Panc1 (cell line): ENCODE results near the gene MEGF11. TPM values are rescaled to one million over a fixed set of nuclear protein-coding genes. Genes with fewer than 3 reads are reported as not detected.
A peak's percentile ranks its signal among the peaks of the same experiment; 100 is the strongest.

Experiments
- ATAC-seq: fragments of 200-7000 bp; cut with Tn5 transposase; 2 replicates; pipeline ENCODE4 v1.9.1; 2020; ENCODE audit warnings: mild to moderate bottlenecking, moderate library complexity
- BruUV-seq: library from RNA; stranded (reverse); fragments of 400-500 nt; replicated peaks from 2 replicates; lab custom pipeline; 2021; lab: Mats Ljungman, UMichigan
- CTCF ChIA-PET: fragments of 300-600 bp; sonication (Branson Sonifier 250); formaldehyde crosslinking; loops from one replicate; lab custom pipeline; 2022; ENCODE audit warnings: antibody characterized with exemption; lab: Charles Lee
- POLR2A ChIA-PET: fragments of 300-600 bp; sonication (Branson Sonifier 250); formaldehyde crosslinking; loops from one replicate; lab custom pipeline; 2022; ENCODE audit warnings: antibody characterized with exemption; lab: Charles Lee
- DNase-seq: peaks from one replicate; pipeline ENCODE4 v3.0.0-alpha.2; 2010; ENCODE audit warnings: low read depth, low spot score
- H3K27ac ChIP-seq: 2 replicates; pipeline ENCODE4 v1.5.1; 2011; ENCODE audit warnings: mild to moderate bottlenecking, low read length, inconsistent platforms
- H3K27me3 ChIP-seq: fragments of 200-500 bp; sonication (Bioruptor generic); 2 replicates; pipeline ENCODE4 v1.6.0; 2014; ENCODE audit warnings: low read length, inconsistent platforms; ENCODE audit not compliant: control insufficient read depth, insufficient read depth
- H3K36me3 ChIP-seq: fragments of 200-500 bp; sonication (Bioruptor generic); 2 replicates; pipeline ENCODE4 v1.5.1; 2014; ENCODE audit warnings: inconsistent platforms, mild to moderate bottlenecking, low read length, moderate library complexity; ENCODE audit not compliant: control insufficient read depth, insufficient read depth
- H3K4me1 ChIP-seq: 2 replicates; pipeline ENCODE4 v1.5.1; 2011; ENCODE audit warnings: inconsistent platforms, mild to moderate bottlenecking, low read length, moderate library complexity; ENCODE audit not compliant: control insufficient read depth, insufficient read depth
- H3K4me3 ChIP-seq, 2 experiments: 2 replicates each; pipeline ENCODE4 v1.5.1; 2011 to 2012; ENCODE audit warnings: low read depth in 2 of 2, low read length in 2 of 2, mild to moderate bottlenecking in 2 of 2, inconsistent platforms in 1 of 2, moderate library complexity in 1 of 2
- H3K9me3 ChIP-seq: fragments of 200-500 bp; sonication (Bioruptor generic); 2 replicates; pipeline ENCODE4 v1.5.1; 2014; ENCODE audit warnings: low read depth, mild to moderate bottlenecking, inconsistent platforms, low read length, moderate library complexity; ENCODE audit not compliant: control insufficient read depth, insufficient read depth
- CTCF ChIP-seq: fragments of 450-650 bp; IDR thresholded peaks from 2 replicates; pipeline ENCODE4 v1.5.1; 2017; ENCODE audit warnings: mild to moderate bottlenecking
- POLR2AphosphoS5 ChIP-seq: IDR thresholded peaks from 2 replicates; pipeline ENCODE4 v1.6.1; 2012; ENCODE audit warnings: mild to moderate bottlenecking, low read depth, low read length, moderate library complexity
- SIN3A ChIP-seq: IDR thresholded peaks from 2 replicates; pipeline ENCODE4 v1.6.1; 2012; ENCODE audit warnings: low read depth, mild to moderate bottlenecking, low read length, moderate library complexity, borderline replicate concordance; ENCODE audit not compliant: insufficient read depth
- TCF7L2 ChIP-seq: IDR thresholded peaks from 2 replicates; pipeline ENCODE4 v1.6.1; 2011; ENCODE audit warnings: mild to moderate bottlenecking, low read depth, low read length, inconsistent platforms
- in situ Hi-C: cut with HindIII; loops from 2 replicates; pipeline ENCODE4 v1.10.0; 2016; ENCODE audit warnings: low sequenced_read_pairs, low pct_unique_long_range_greater_than_20kb
- intact Hi-C: fragments of 100-400 bp; cut with micrococcal nuclease; formaldehyde crosslinking; loops from one replicate; pipeline ENCODE4 v1.10.0; 2022; ENCODE audit not compliant: unreplicated experiment
- total RNA-seq: library from RNA; stranded (reverse); gene quantifications from one replicate; pipeline ENCODE4 v1.2.1, GENCODE V29; 2021; ENCODE audit not compliant: unreplicated experiment
- TF ChIP-seq, protein P1 (sequence below), 2 experiments: IDR thresholded peaks; 2 replicates each; pipeline ENCODE4 v1.6.1; 2011 to 2012; ENCODE audit warnings: low read depth in 2 of 2, control low read depth in 1 of 2, low read length in 1 of 2, mild to moderate bottlenecking in 1 of 2, moderate library complexity in 1 of 2; ENCODE audit not compliant: insufficient read depth in 1 of 2

MEGF11 gene
- total RNA-seq, 1 experiment from 2014 or later = 0.95 TPM

GRCh38 chr15:65942436-65942835 lies 311.1 kb downstream of the MEGF11 start:
- intact Hi-C loops (no loop called here), in situ Hi-C loops (no loop called here)
- TF ChIP-seq POLR2AphosphoS5 = no peak
- TF ChIP-seq SIN3A = no peak
- TF ChIP-seq CTCF = no peak
- TF ChIP-seq, protein P1, sequence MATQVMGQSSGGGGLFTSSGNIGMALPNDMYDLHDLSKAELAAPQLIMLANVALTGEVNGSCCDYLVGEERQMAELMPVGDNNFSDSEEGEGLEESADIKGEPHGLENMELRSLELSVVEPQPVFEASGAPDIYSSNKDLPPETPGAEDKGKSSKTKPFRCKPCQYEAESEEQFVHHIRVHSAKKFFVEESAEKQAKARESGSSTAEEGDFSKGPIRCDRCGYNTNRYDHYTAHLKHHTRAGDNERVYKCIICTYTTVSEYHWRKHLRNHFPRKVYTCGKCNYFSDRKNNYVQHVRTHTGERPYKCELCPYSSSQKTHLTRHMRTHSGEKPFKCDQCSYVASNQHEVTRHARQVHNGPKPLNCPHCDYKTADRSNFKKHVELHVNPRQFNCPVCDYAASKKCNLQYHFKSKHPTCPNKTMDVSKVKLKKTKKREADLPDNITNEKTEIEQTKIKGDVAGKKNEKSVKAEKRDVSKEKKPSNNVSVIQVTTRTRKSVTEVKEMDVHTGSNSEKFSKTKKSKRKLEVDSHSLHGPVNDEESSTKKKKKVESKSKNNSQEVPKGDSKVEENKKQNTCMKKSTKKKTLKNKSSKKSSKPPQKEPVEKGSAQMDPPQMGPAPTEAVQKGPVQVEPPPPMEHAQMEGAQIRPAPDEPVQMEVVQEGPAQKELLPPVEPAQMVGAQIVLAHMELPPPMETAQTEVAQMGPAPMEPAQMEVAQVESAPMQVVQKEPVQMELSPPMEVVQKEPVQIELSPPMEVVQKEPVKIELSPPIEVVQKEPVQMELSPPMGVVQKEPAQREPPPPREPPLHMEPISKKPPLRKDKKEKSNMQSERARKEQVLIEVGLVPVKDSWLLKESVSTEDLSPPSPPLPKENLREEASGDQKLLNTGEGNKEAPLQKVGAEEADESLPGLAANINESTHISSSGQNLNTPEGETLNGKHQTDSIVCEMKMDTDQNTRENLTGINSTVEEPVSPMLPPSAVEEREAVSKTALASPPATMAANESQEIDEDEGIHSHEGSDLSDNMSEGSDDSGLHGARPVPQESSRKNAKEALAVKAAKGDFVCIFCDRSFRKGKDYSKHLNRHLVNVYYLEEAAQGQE (IDR thresholded peaks at IDR 0.05; ENCODE audit: insufficient read depth in 1 of 2, low read depth in 2 of 2, low read length in 1 of 2) = no peak
- TF ChIP-seq TCF7L2 = no peak
- Histone ChIP-seq H3K27me3 (no peaks in the 10 kb centered on the region), H3K36me3 (no peaks in the 10 kb centered on the region), H3K4me1 (no peaks in the 10 kb centered on the region), H3K9me3 (no peaks in the 10 kb centered on the region), H3K4me3 (no peak overlapping the region), H3K27ac (no peak overlapping the region)
- ChIA-PET POLR2A (interaction anchor here (0.6 to 0.7 kb wide), 2 partner anchors 119 to 242 kb away, joined by 3 to 7 read pairs; no protein-coding TSS in a partner anchor), CTCF (no interaction called here)
- no peak for ATAC-seq
- BruUV-seq = no TSS peak
- DNase-seq = no peak

DNA sequence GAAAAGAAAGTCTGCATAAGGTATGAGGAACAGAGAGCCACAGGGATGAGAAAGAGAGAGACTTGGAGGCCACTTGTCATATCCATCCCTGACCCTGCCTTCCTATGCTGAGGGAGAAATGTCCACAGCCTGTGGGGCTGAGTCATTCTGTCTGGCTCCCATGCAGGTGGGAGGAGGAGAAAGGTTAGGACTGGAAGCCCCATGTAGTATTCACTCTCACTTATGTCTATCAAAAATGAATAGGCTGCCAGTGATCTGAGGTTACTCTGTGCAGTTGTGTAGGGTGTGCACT lies 313.0 kb downstream of the MEGF11 start:
- no TSS peak for BruUV-seq
- intact Hi-C loops = no loop called here
- ATAC-seq = 0 out of 2 replicates have a peak, but pooled peaks have one; percentile 47

More for the DNA sequence above, 313.0 kb downstream of the MEGF11 start:
- TF ChIP-seq CTCF = no peak
- no peak for TF ChIP-seq SIN3A
- TF ChIP-seq POLR2AphosphoS5 = no peak
- TF ChIP-seq, protein P1 (IDR thresholded peaks at IDR 0.05; ENCODE audit: insufficient read depth in 1 of 2, low read depth in 2 of 2, low read length in 1 of 2) = no peak
- no peak for TF ChIP-seq TCF7L2
- ChIA-PET POLR2A (no interaction called here), CTCF (no interaction called here)
- H3K27me3 ChIP-seq = no peaks in the 10 kb centered on the region
- no peaks in the 10 kb centered on the region for H3K9me3 ChIP-seq
- H3K27ac ChIP-seq = no peak overlapping the region
- no peak overlapping the region for H3K4me3 ChIP-seq
- in situ Hi-C loops = no loop called here
- H3K36me3 ChIP-seq = no peaks in the 10 kb centered on the region
- DNase-seq = no peak
- H3K4me1 ChIP-seq = no peaks in the 10 kb centered on the region
